DOHH2 (cell line): ENCODE measurements around the gene PRR16.

Source experiments
- CTCF ChIP-seq: fragments of 200-600 bp; sonication (generic); IDR thresholded peaks from one replicate; pipeline ENCODE4 v1.5.1; 2014; ENCODE audit warnings: antibody characterized with exemption, mild to moderate bottlenecking, low read depth, low read length; ENCODE audit not compliant: poor library complexity, severe bottlenecking
- EZH2phosphoT487 ChIP-seq: fragments of 200-600 bp; sonication (generic); IDR thresholded peaks from 2 replicates; pipeline ENCODE4 v1.6.1; 2017; ENCODE audit warnings: borderline replicate concordance, mild to moderate bottlenecking, antibody characterized with exemption, low read length, moderate library complexity, mixed read lengths

GRCh38 chr5:120655828-120656435 is 191.8 kb downstream of the PRR16 start:
- peak; percentile 49 for TF ChIP-seq CTCF
- TF ChIP-seq EZH2phosphoT487: no peak
